GM23338 (cell line): Measurements from ENCODE around the gene CASS4. TPM values are rescaled to one million over a fixed set of nuclear protein-coding genes. Genes with fewer than 3 reads are reported as not detected.

Experiments used
- ATAC-seq: fragments of 200-7000 bp; cut with Tn5 transposase; 3 replicates; pipeline ENCODE4 v1.9.1; 2020
- DNase-seq: peaks from one replicate; pipeline ENCODE4 v3.0.0-alpha.2; 2015; ENCODE audit warnings: low spot score
- H2AFZ ChIP-seq: fragments of 200-600 bp; sonication (generic); 2 replicates; pipeline ENCODE4 v1.8.0; 2016; ENCODE audit warnings: antibody characterized with exemption, mild to moderate bottlenecking, moderate library complexity
- H3F3A ChIP-seq: fragments of 200-600 bp; sonication (generic); replicated peaks from 2 replicates; pipeline ENCODE4 v1.8.0; 2017; ENCODE audit warnings: antibody characterized with exemption, mixed run types, low read depth
- H3K27ac ChIP-seq: fragments of 200-600 bp; sonication (generic); 2 replicates; pipeline ENCODE4 v1.6.1; 2016; ENCODE audit warnings: low read depth
- H3K27me3 ChIP-seq: fragments of 200-600 bp; sonication (generic); 2 replicates; pipeline ENCODE4 v1.8.0; 2016; ENCODE audit warnings: mild to moderate bottlenecking, mixed run types, moderate library complexity; ENCODE audit not compliant: insufficient read depth
- H3K36me3 ChIP-seq: fragments of 200-600 bp; sonication (generic); 2 replicates; pipeline ENCODE4 v1.8.0; 2016; ENCODE audit warnings: mild to moderate bottlenecking; ENCODE audit not compliant: insufficient read depth
- H3K4me1 ChIP-seq: fragments of 200-600 bp; sonication (generic); 2 replicates; pipeline ENCODE4 v1.8.0; 2016; ENCODE audit warnings: mild to moderate bottlenecking, moderate library complexity; ENCODE audit not compliant: insufficient read depth
- H3K4me2 ChIP-seq: fragments of 200-600 bp; sonication (generic); 2 replicates; pipeline ENCODE4 v1.7.1; 2017; ENCODE audit warnings: mixed run types
- H3K4me3 ChIP-seq: fragments of 200-600 bp; sonication (generic); 2 replicates; pipeline ENCODE4 v1.6.1; 2016; ENCODE audit warnings: mixed run types
- H3K79me2 ChIP-seq: fragments of 200-600 bp; sonication (generic); replicated peaks from 2 replicates; pipeline ENCODE4 v1.8.0; 2017; ENCODE audit warnings: mild to moderate bottlenecking; ENCODE audit not compliant: insufficient read depth
- H3K9me2 ChIP-seq: fragments of 200-600 bp; sonication (generic); 2 replicates; pipeline ENCODE4 v1.8.0; 2017; ENCODE audit not compliant: insufficient read depth
- H4K20me1 ChIP-seq: fragments of 200-600 bp; sonication (generic); replicated peaks from 2 replicates; pipeline ENCODE4 v1.8.0; 2017; ENCODE audit warnings: mild to moderate bottlenecking; ENCODE audit not compliant: insufficient read depth
- H3K27ac Mint-ChIP-seq: 2 replicates; pipeline ENCODE4 v1.8.0; 2020; ENCODE audit warnings: inconsistent platforms, mild to moderate bottlenecking, moderate library complexity, mixed read lengths
- H3K27me3 Mint-ChIP-seq: 3 replicates; pipeline ENCODE4 v1.8.0; 2022; ENCODE audit warnings: low read depth, mild to moderate bottlenecking, moderate library complexity, mixed read lengths, inconsistent platforms; ENCODE audit not compliant: insufficient read depth, poor library complexity
- H3K36me3 Mint-ChIP-seq: 3 replicates; pipeline ENCODE4 v1.8.0; 2021; ENCODE audit warnings: low read depth, mild to moderate bottlenecking, inconsistent platforms, moderate library complexity, mixed read lengths
- H3K4me1 Mint-ChIP-seq: 3 replicates; pipeline ENCODE4 v1.8.0; 2020; ENCODE audit warnings: mild to moderate bottlenecking, inconsistent platforms, mixed read lengths
- H3K4me3 Mint-ChIP-seq: 3 replicates; pipeline ENCODE4 v1.8.0; 2021; ENCODE audit warnings: moderate library complexity, mild to moderate bottlenecking, inconsistent platforms, mixed read lengths
- H3K9me3 Mint-ChIP-seq: 3 replicates; pipeline ENCODE4 v1.8.0; 2020; ENCODE audit warnings: moderate library complexity, mild to moderate bottlenecking, inconsistent platforms, mixed read lengths
- CREB1 ChIP-seq: fragments of 250-450 bp; sonication (Bioruptor Pico); IDR thresholded peaks from 2 replicates; pipeline ENCODE4 v1.5.0; 2020; ENCODE audit warnings: low read depth, mild to moderate bottlenecking, moderate library complexity
- EZH2 ChIP-seq: fragments of 200-600 bp; sonication (generic); IDR thresholded peaks from one replicate; pipeline ENCODE4 v1.8.0; 2017; ENCODE audit warnings: antibody characterized with exemption, mild to moderate bottlenecking, low read depth; ENCODE audit not compliant: unreplicated experiment
- EZH2phosphoT487 ChIP-seq: fragments of 200-600 bp; sonication (generic); IDR thresholded peaks from one replicate; pipeline ENCODE4 v1.8.1; 2018; ENCODE audit warnings: antibody characterized with exemption; ENCODE audit not compliant: unreplicated experiment
- JUNB ChIP-seq: IDR thresholded peaks from one replicate; pipeline ENCODE4 v1.6.1; 2016; ENCODE audit warnings: antibody characterized with exemption; ENCODE audit not compliant: unreplicated experiment
- NANOG ChIP-seq: IDR thresholded peaks from 2 replicates; pipeline ENCODE4 v1.6.1; 2016; ENCODE audit warnings: antibody characterized with exemption, borderline replicate concordance
- POLR2AphosphoS5 ChIP-seq: IDR thresholded peaks from 2 replicates; pipeline ENCODE4 v1.6.1; 2016; ENCODE audit warnings: antibody characterized with exemption, low read depth
- STAT1 ChIP-seq: IDR thresholded peaks from one replicate; pipeline ENCODE4 v1.6.1; 2016; ENCODE audit warnings: antibody characterized with exemption; ENCODE audit not compliant: unreplicated experiment
- ZNF114 ChIP-seq: fragments of 250-450 bp; sonication (Bioruptor Pico); IDR thresholded peaks from 2 replicates; pipeline ENCODE4 v1.5.0; 2020; ENCODE audit warnings: mild to moderate bottlenecking, moderate library complexity
- ZNF331 ChIP-seq: fragments of 250-450 bp; sonication (Bioruptor Pico); IDR thresholded peaks from 2 replicates; pipeline ENCODE4 v1.5.0; 2020; ENCODE audit warnings: low read depth, mild to moderate bottlenecking, moderate library complexity
- polyA plus RNA-seq: library from polyadenylated mRNA; unstranded; fragments of >200 nt; fragmentation: Nextera tagmentation; extraction: Ambion mirVana; gene quantifications from 2 replicates; pipeline ENCODE4 v1.2.1, GENCODE V29; 2016
- total RNA-seq: library from RNA; depleted of rRNA; stranded (reverse); fragments of >200 nt; shearing (Covaris generic); gene quantifications from 2 replicates; pipeline ENCODE4 v1.2.3, GENCODE V29; 2014
- TF ChIP-seq, protein P1 (sequence below): fragments of 250-450 bp; sonication (Bioruptor Pico); IDR thresholded peaks from 2 replicates; pipeline ENCODE4 v1.5.0; 2020; ENCODE audit warnings: mild to moderate bottlenecking, moderate library complexity
- TF ChIP-seq, protein P2 (sequence below), 2 experiments: fragments of 200-600 bp in 1 of 2; sonication (generic) in 1 of 2; conservative IDR thresholded peaks; 2 replicates each; pipeline versions ENCODE4 v1.5.1 to v1.6.1; 2016 to 2017; ENCODE audit warnings: antibody characterized with exemption in 2 of 2, low read depth in 2 of 2, mild to moderate bottlenecking in 2 of 2, moderate library complexity in 1 of 2
- TF ChIP-seq, protein P3 (sequence below): IDR thresholded peaks from 2 replicates; pipeline ENCODE4 v1.6.1; 2016; ENCODE audit warnings: antibody characterized with exemption
- TF ChIP-seq, protein P4 (sequence below): IDR thresholded peaks from one replicate; pipeline ENCODE4 v1.6.1; 2018; ENCODE audit warnings: antibody characterized with exemption; ENCODE audit not compliant: unreplicated experiment

The CASS4 gene
- total and polyA plus RNA-seq, 2 experiments from 2014 or later = not detected

DNA sequence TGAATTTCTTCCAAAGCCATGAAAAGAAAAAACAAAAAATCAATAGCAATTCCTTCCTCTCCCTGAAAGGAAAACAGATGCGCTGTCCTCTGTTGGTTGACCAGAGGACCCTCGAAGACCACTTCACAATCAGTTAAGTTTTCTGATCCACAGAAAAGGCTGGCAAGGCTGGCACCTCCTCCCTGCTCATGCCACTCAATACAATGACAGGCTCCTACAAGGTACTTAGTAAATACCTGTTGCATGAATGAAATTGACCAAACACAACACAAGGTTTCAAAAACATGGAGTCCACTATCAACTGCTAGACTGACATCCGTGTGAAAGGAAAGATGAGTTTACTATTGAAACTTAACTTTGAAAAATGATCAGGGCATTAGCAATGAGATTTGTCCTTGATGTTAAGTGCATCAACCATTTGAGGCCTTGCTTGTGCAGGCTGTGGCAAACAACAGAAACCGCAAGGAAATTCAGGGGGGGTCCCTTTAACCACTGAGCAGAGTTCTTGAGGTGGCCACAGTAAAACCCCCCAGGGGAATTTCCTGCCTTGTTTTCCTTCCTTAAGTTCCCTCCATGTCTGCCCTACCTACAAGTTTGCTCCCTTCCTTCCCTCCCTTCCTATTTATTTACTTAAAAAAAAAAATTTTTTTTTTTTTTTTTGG is 28.4 kb downstream of the CASS4 start:
- Histone ChIP-seq H3K79me2 (no peaks in the 10 kb centered on the region), H4K20me1 (no peaks in the 10 kb centered on the region), H3K9me2 (no peaks in the 10 kb centered on the region), H3F3A (no peaks in the 10 kb centered on the region), H3K4me2 (no peak overlapping the region), H3K4me1 (no peaks in the 10 kb centered on the region), H3K4me3 (no peak overlapping the region), H2AFZ (no peak overlapping the region), H3K27me3 (no peaks in the 10 kb centered on the region), H3K36me3 (no peaks in the 10 kb centered on the region), H3K27ac (no peak overlapping the region)
- H3K9me3 Mint-ChIP-seq = no peaks in the 10 kb centered on the region
- TF ChIP-seq JUNB (no peak), ZNF114 (CRISPR knock-in tag) (no peak), STAT1 (no peak), ZNF331 (no peak), POLR2AphosphoS5 (no peak), EZH2phosphoT487 (no peak), EZH2 (no peak), NANOG (no peak), CREB1 (CRISPR knock-in tag) (no peak)
- TF ChIP-seq, protein P1, sequence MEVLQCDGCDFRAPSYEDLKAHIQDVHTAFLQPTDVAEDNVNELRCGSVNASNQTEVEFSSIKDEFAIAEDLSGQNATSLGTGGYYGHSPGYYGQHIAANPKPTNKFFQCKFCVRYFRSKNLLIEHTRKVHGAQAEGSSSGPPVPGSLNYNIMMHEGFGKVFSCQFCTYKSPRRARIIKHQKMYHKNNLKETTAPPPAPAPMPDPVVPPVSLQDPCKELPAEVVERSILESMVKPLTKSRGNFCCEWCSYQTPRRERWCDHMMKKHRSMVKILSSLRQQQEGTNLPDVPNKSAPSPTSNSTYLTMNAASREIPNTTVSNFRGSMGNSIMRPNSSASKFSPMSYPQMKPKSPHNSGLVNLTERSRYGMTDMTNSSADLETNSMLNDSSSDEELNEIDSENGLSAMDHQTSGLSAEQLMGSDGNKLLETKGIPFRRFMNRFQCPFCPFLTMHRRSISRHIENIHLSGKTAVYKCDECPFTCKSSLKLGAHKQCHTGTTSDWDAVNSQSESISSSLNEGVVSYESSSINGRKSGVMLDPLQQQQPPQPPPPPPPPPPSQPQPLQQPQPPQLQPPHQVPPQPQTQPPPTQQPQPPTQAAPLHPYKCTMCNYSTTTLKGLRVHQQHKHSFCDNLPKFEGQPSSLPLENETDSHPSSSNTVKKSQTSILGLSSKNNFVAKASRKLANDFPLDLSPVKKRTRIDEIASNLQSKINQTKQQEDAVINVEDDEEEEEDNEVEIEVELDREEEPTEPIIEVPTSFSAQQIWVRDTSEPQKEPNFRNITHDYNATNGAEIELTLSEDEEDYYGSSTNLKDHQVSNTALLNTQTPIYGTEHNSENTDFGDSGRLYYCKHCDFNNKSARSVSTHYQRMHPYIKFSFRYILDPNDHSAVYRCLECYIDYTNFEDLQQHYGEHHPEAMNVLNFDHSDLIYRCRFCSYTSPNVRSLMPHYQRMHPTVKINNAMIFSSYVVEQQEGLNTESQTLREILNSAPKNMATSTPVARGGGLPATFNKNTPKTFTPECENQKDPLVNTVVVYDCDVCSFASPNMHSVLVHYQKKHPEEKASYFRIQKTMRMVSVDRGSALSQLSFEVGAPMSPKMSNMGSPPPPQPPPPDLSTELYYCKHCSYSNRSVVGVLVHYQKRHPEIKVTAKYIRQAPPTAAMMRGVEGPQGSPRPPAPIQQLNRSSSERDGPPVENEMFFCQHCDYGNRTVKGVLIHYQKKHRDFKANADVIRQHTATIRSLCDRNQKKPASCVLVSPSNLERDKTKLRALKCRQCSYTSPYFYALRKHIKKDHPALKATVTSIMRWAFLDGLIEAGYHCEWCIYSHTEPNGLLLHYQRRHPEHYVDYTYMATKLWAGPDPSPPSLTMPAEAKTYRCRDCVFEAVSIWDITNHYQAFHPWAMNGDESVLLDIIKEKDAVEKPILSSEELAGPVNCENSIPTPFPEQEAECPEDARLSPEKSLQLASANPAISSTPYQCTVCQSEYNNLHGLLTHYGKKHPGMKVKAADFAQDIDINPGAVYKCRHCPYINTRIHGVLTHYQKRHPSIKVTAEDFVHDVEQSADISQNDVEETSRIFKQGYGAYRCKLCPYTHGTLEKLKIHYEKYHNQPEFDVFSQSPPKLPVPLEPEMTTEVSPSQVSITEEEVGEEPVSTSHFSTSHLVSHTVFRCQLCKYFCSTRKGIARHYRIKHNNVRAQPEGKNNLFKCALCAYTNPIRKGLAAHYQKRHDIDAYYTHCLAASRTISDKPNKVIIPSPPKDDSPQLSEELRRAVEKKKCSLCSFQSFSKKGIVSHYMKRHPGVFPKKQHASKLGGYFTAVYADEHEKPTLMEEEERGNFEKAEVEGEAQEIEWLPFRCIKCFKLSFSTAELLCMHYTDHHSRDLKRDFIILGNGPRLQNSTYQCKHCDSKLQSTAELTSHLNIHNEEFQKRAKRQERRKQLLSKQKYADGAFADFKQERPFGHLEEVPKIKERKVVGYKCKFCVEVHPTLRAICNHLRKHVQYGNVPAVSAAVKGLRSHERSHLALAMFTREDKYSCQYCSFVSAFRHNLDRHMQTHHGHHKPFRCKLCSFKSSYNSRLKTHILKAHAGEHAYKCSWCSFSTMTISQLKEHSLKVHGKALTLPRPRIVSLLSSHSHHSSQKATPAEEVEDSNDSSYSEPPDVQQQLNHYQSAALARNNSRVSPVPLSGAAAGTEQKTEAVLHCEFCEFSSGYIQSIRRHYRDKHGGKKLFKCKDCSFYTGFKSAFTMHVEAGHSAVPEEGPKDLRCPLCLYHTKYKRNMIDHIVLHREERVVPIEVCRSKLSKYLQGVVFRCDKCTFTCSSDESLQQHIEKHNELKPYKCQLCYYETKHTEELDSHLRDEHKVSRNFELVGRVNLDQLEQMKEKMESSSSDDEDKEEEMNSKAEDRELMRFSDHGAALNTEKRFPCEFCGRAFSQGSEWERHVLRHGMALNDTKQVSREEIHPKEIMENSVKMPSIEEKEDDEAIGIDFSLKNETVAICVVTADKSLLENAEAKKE (CRISPR knock-in tag) = no peak
- TF ChIP-seq, protein P2, sequence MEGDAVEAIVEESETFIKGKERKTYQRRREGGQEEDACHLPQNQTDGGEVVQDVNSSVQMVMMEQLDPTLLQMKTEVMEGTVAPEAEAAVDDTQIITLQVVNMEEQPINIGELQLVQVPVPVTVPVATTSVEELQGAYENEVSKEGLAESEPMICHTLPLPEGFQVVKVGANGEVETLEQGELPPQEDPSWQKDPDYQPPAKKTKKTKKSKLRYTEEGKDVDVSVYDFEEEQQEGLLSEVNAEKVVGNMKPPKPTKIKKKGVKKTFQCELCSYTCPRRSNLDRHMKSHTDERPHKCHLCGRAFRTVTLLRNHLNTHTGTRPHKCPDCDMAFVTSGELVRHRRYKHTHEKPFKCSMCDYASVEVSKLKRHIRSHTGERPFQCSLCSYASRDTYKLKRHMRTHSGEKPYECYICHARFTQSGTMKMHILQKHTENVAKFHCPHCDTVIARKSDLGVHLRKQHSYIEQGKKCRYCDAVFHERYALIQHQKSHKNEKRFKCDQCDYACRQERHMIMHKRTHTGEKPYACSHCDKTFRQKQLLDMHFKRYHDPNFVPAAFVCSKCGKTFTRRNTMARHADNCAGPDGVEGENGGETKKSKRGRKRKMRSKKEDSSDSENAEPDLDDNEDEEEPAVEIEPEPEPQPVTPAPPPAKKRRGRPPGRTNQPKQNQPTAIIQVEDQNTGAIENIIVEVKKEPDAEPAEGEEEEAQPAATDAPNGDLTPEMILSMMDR (conservative IDR thresholded peaks at IDR 0.05; ENCODE audit: low read depth in 2 of 2) = no peak
- TF ChIP-seq, protein P3, sequence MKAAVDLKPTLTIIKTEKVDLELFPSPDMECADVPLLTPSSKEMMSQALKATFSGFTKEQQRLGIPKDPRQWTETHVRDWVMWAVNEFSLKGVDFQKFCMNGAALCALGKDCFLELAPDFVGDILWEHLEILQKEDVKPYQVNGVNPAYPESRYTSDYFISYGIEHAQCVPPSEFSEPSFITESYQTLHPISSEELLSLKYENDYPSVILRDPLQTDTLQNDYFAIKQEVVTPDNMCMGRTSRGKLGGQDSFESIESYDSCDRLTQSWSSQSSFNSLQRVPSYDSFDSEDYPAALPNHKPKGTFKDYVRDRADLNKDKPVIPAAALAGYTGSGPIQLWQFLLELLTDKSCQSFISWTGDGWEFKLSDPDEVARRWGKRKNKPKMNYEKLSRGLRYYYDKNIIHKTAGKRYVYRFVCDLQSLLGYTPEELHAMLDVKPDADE = no peak
- TF ChIP-seq, protein P4, sequence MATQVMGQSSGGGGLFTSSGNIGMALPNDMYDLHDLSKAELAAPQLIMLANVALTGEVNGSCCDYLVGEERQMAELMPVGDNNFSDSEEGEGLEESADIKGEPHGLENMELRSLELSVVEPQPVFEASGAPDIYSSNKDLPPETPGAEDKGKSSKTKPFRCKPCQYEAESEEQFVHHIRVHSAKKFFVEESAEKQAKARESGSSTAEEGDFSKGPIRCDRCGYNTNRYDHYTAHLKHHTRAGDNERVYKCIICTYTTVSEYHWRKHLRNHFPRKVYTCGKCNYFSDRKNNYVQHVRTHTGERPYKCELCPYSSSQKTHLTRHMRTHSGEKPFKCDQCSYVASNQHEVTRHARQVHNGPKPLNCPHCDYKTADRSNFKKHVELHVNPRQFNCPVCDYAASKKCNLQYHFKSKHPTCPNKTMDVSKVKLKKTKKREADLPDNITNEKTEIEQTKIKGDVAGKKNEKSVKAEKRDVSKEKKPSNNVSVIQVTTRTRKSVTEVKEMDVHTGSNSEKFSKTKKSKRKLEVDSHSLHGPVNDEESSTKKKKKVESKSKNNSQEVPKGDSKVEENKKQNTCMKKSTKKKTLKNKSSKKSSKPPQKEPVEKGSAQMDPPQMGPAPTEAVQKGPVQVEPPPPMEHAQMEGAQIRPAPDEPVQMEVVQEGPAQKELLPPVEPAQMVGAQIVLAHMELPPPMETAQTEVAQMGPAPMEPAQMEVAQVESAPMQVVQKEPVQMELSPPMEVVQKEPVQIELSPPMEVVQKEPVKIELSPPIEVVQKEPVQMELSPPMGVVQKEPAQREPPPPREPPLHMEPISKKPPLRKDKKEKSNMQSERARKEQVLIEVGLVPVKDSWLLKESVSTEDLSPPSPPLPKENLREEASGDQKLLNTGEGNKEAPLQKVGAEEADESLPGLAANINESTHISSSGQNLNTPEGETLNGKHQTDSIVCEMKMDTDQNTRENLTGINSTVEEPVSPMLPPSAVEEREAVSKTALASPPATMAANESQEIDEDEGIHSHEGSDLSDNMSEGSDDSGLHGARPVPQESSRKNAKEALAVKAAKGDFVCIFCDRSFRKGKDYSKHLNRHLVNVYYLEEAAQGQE = no peak
- peaks cover 5% of the 10 kb centered on the region for H3K27me3 Mint-ChIP-seq
- H3K4me1 Mint-ChIP-seq = no peaks in the 10 kb centered on the region
- no peak for ATAC-seq
- H3K27ac Mint-ChIP-seq = no peak overlapping the region
- no peaks in the 10 kb centered on the region for H3K36me3 Mint-ChIP-seq
- H3K4me3 Mint-ChIP-seq = no peak overlapping the region
- DNase-seq = no peak
